DMS153 treated with DMSO at 0.1 percent for 48 hours (cell line): ENCODE data around the gene RPL38.

Experiments used
- DNase-seq: peaks from one replicate; lab custom pipeline; 2025; ENCODE audit not compliant: unreplicated experiment; lab: John Stamatoyannopoulos, UW

The RPL38 gene

GRCh38 chr17:74224959-74225725, 21.7 kb downstream of the RPL38 start:
- no peak for DNase-seq

- DNase-seq, result no peak
Observed at GRCh38 chr17:74226252-74226651, 22.8 kb downstream of the RPL38 start.

DNA sequence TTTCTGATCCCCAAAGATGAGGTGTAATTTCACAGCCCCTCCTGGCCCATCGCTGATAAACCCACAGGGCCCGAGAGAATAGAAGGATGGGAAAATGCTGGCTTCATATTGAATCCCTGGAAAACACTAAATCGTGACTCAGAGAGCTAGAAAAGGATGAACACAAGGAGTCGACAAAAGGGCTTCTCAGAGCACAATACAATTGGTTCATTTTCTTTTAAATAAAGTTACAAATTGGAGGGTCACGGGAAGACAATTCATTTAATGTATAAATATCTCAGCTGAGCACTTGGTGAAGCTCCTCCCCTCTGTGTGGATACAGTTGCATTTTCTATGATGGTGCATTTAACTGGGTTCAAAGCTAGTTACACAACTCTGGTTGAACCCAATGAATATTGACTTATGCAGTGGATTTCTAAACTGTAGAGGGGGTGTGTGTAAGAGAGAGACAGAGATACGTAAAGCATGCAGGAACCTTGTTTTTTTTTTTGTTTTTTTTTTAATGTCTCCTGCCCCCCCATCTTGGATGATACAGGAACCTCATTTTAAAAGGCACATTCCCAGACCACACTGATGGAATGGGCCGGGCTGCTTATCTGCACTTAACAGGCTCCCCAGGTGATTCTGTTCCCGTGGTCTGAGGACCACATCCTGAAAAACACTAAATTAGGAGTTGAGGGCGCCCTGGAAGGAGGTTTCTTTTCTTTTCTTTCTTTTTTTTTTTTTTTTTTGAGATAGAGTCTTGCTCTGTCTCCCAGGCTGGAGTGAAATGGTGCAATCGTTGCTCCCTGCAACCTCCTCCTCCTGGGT, 24.0 kb downstream of the RPL38 start:
- DNase-seq, result no peak

DNA sequence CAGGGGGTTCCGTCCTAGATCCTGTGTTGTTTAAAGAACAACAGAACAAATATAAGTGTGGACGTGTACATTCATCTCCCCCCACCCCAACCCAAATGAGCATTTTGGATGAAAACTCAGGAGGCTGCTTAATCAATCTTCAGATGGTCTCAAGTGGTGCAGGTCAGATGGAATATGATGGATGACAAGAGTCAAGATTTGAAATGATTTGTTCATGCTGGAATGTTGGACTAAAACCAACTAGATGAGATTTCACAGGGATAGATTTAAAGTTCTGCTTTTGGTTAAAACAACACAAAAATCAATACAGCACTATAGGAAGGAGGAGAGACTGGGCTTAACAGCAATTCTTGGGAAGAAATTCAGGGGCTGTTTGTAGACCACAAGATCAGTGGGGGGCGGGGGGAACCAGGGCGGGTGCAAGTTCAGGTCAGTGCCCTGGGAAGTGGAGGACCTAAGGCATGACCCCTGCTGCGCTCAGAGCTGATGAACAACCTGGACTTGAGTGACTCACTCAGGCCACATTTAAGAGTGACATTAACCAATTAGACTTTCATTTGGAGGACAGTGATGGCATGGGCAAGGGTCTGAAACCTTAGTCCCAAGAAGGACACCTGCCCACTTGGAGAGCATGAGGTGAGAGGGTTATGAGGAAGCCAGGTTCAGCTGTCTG, 25.0 kb downstream of the RPL38 start:
- DNase-seq, result no peak

GRCh38 chr17:74230896-74231295, 27.4 kb downstream of the RPL38 start:
- no peak for DNase-seq

GRCh38 chr17:74231928-74232907, 28.7 kb downstream of the RPL38 start:
- no peak for DNase-seq

- DNase-seq, result no peak
Observed at GRCh38 chr17:74233937-74234336, 30.5 kb downstream of the RPL38 start.

DNA sequence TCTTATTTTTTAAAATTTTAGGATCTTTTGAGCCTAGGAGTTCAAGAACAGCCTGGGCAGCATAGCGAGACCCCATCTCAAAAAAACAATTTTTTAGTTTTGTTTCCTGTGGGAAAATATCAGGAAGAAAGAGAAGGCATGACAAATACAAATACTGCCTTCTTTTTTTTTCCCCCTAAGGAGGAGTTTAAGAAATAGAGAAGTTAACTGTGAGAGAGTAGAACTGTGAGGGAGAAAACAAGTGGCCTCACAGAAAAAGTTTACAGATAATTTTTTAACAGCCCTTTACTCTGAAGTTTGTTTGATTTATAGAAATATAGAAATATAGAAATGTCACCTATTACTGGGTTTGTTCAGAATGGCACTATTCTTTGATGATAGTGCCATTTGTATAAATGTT, 31.0 kb downstream of the RPL38 start:
- no peak for DNase-seq

GRCh38 chr17:74235040-74235581, 31.6 kb downstream of the RPL38 start:
- no peak for DNase-seq

GRCh38 chr17:74235911-74236371, 32.5 kb downstream of the RPL38 start:
- DNase-seq, result no peak

- DNase-seq, result no peak
Observed at GRCh38 chr17:74237321-74237720, 33.8 kb downstream of the RPL38 start.

- DNase-seq, result no peak
Observed at GRCh38 chr17:74239172-74239571, 35.7 kb downstream of the RPL38 start.

DNA sequence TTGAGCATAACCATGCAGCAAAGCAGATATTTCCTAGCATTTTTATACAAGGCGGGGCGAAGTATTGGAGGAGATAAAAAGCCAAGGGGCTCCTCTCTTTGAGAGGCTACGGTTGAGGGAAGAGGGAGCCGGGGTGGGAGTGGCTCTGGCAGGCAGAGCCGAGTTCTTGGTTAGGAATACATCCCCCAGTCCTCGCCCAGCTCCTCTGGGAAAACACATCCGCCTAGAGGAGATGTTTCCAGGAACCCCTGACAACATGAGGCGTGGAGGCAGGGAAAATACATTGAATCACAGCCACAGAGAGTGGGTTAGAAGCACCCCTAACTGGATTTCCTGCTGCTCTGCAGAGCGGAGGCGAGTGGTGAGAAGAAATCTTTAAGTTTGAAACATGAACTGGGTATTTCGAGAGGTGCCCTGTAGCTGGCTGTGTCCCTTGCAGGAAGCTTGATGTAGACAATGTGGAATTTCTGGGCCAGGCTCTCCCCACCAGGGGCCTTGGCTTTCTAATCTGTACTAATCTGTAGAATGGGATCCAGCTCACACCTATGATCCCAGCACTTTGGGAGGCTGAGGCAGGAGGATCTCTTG, 37.2 kb downstream of the RPL38 start:
- DNase-seq, result no peak

DNA sequence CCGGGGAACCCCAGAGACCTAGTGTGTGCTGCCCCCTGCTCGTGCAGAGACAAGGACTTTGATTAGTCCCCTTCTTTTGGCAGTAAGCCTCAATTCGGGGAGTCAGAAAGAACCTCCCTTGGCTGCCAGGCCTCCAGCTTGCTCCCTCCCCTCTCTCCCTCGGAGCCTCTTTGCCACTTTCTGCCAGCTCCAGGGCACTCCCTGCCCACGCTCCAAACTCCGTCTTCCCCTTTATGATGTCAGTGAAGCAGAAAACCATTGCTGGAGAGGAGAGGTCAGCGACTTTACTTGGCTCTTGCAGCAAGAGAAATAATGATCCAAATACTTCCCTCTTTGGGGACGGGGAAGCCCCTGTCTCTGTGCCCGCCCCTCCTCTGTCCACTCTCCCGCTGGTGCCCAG, 38.0 kb downstream of the RPL38 start:
- DNase-seq, result no peak

DNA sequence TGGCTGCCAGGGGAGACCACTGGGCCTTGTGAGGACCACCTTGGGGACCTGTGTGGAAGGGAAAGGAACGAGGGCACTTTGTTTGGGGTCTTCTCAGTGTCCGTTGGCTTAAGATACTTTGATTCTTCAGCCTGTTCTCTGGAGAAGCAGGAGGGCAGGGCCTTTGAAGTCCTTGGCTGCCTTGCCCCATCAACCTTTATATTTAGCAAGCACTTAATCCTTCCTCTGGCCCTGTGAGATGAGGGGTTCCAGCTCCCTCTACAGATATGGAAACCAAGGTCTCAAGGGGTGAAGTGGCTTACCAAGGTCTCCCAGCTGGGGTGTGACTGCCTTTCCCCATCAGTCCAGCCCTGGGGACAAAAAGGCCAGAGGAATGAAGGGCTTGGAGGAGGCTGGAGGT, 38.4 kb downstream of the RPL38 start:
- DNase-seq, result no peak

GRCh38 chr17:74243013-74243755, 39.7 kb downstream of the RPL38 start:
- DNase-seq, result no peak

DNA sequence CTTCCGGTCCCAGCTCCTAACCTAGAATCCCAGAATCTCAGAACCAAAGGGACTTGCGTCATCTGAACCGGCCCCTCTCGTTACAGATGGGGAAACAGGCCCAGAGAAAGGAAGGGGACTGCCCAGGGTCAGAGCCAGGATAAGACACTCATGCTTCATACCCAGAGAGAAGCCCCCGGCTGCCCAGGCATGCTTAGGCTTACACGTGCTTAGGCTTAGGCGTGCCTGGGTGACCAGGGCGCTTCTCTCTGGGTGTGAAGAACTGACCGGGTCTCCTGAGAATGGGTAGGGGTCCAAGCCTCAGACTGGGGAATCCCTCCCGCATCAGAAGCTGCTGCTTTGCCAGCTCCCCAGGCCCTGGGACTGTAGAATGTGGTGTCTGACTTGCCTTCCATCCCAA, 40.6 kb downstream of the RPL38 start:
- no peak for DNase-seq

- no peak for DNase-seq
Observed at GRCh38 chr17:74244548-74244947, 41.1 kb downstream of the RPL38 start.

DNA sequence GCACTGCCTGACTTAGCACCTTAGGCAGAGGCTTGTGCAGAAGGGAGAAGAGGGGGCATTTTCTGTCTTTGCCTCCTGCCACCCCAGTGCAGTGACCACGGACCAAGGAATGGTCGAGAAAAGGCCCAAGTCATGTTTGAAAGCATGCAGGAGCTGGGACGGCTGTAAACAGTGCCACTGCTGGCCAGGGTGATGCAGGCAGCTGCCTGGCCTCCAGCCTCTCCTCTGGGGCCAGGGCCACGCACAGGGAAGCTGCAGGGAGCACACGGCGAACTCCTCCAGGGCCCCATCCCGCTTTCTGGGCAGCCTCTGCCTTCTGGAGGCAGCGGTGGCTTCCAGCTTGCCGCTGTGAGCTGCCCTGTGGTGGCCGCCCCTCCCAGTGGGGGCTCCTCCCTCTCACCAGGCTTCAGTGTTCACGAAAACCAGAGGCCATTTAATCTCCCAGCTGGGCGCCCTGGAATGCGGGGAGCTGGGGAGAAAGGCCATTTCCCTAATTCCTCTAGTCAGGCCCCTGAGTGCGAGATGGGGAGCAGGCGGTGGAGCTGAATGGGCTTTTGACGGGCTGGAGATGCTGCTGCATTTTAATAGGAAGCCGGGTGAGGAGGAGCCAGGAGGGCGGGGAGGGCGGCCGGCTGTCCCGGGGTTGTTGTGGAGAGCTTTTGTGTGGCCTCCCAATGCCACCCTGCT, 41.8 kb downstream of the RPL38 start:
- DNase-seq, result no peak
